ENCODE data around the gene DHX16. TPM values are rescaled to one million over a fixed set of nuclear protein-coding genes. Genes with fewer than 3 reads are reported as not detected.

The DHX16 gene
- total RNA-seq, 4 donors from 2014 or later, result 19.5 to 28.1 (median 24.3) TPM

GRCh38 chr6:30643656-30644055 is 29.1 kb downstream of the DHX16 start:
- no peak for TF ChIP-seq CTCF (IDR thresholded peaks at IDR 0.05)
- ATAC-seq (ENCODE audit: low FRiP score), result no peak
- DNase-seq (ENCODE audit: low spot score), result no peak

DNA sequence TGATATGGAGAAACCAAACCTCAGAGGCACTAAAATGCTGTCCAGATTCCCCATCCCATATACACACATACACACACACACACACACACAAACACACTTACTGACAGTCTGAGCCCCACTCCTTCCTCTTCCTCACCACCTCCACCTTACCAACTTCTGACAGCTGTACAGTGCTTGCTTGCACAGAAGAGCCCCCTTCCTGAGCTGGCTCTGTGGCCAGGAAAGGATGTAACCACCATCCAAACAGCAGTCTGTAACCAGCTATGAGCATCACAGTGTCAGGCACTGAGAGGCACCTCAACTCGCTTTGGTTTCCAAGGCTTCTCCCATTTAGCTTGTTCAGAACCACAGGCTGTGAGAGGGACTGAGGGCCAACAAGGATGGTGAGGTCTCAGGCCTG is 31.8 kb downstream of the DHX16 start:
- ATAC-seq (ENCODE audit: low FRiP score), result no peak
- no peak for DNase-seq (ENCODE audit: low spot score)
- no peak for TF ChIP-seq CTCF (IDR thresholded peaks at IDR 0.05)

GRCh38 chr6:30640481-30640880 is 32.3 kb downstream of the DHX16 start:
- ATAC-seq (ENCODE audit: low FRiP score), result no peak
- no peak for DNase-seq (ENCODE audit: low spot score)
- no peak for TF ChIP-seq CTCF (IDR thresholded peaks at IDR 0.05)

DNA sequence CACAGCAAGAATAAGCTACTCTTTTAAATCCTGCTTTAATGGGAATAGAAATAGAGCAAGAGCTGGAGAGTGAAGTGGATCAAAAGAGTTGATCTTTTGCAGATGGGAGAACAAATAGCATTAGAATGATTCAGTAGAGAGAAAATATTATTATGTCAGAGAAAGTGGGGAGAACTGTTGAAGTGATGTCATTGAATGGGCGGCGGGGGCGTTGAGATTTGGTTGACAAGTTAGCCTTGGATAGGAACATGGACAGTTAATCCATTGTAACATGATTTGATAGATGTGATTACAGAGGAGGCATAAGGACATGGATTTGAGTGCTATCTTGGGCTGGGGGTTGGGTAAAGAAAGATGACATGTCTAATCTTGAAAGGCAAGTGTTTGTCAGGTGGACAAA is 37.0 kb downstream of the DHX16 start:
- no peak for TF ChIP-seq CTCF (IDR thresholded peaks at IDR 0.05)
- ATAC-seq (ENCODE audit: low FRiP score), result no peak

GRCh38 chr6:30626484-30627366 is 46.1 kb downstream of the DHX16 start, which contains the start of gene ATAT1:
TSS of gene ATAT1 (plus strand) at chr6:30626874.
- no peak for TF ChIP-seq CTCF (IDR thresholded peaks at IDR 0.05)
- DNase-seq (ENCODE audit: low spot score) (peak; percentile 79), ATAC-seq (ENCODE audit: low FRiP score) (peak; percentile 86)

More for the DNA sequence above, 37.0 kb downstream of the DHX16 start:
- DNase-seq (ENCODE audit: low spot score), result no peak

- DNase-seq (ENCODE audit: low spot score) (no peak), ATAC-seq (ENCODE audit: low FRiP score) (no peak)
- TF ChIP-seq CTCF (IDR thresholded peaks at IDR 0.05), result no peak
Measured at GRCh38 chr6:30625511-30625910, 47.3 kb downstream of the DHX16 start.

- TF ChIP-seq CTCF (IDR thresholded peaks at IDR 0.05), result no peak
- no peak for DNase-seq (ENCODE audit: low spot score)
- no peak for ATAC-seq (ENCODE audit: low FRiP score)
Measured at GRCh38 chr6:30619561-30619960, 53.2 kb downstream of the DHX16 start.

Data from omental fat pad (tissue), 4 donors.